ENCODE results near the gene ASTN2.

The ASTN2 gene

DNA sequence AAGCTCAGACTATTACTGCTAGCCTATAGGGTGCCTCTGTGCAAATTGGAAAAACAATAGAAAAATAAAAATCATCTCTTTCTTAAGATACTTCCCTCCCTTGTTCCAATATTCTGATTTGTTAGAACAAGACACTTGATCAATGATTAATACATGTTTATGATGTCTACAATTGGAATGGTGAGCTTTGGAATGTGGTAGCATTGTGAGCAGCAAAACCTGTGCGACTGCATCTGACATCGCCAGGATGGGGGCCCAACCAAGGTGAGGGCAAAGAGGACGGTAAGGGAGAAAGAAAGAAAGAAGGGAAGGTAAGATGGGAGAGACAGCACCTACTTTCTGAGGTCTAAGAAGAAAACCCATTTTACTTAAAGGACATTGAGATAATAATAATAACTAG is 910.8 kb downstream of the ASTN2 start:
- no peaks in the 10 kb centered on the region for H3K27me3 ChIP-seq (replicated peaks; ENCODE audit: insufficient read depth, low read length)
- H3K27ac ChIP-seq (ENCODE audit: low read length) = no peak overlapping the region
- H3K9me3 ChIP-seq (replicated peaks; ENCODE audit: insufficient read depth, low read length) = no peaks in the 10 kb centered on the region
- H2AFZ ChIP-seq (ENCODE audit: low read length) = no peak overlapping the region
- H3K79me2 ChIP-seq (ENCODE audit: low read length) = no peaks in the 10 kb centered on the region
- no peak for DNase-seq
- no peaks in the 10 kb centered on the region for H3K36me3 ChIP-seq (replicated peaks; ENCODE audit: insufficient read depth, low read length)
- H3K9ac ChIP-seq (ENCODE audit: low read length) = no peak overlapping the region
- no peak overlapping the region for H3K4me3 ChIP-seq (ENCODE audit: low read length)
- H4K20me1 ChIP-seq (ENCODE audit: insufficient read depth, low read length) = no peaks in the 10 kb centered on the region
- no peaks in the 10 kb centered on the region for H3K9me2 ChIP-seq (replicated peaks; ENCODE audit: insufficient read depth, low read length)
- TF ChIP-seq, protein P1, sequence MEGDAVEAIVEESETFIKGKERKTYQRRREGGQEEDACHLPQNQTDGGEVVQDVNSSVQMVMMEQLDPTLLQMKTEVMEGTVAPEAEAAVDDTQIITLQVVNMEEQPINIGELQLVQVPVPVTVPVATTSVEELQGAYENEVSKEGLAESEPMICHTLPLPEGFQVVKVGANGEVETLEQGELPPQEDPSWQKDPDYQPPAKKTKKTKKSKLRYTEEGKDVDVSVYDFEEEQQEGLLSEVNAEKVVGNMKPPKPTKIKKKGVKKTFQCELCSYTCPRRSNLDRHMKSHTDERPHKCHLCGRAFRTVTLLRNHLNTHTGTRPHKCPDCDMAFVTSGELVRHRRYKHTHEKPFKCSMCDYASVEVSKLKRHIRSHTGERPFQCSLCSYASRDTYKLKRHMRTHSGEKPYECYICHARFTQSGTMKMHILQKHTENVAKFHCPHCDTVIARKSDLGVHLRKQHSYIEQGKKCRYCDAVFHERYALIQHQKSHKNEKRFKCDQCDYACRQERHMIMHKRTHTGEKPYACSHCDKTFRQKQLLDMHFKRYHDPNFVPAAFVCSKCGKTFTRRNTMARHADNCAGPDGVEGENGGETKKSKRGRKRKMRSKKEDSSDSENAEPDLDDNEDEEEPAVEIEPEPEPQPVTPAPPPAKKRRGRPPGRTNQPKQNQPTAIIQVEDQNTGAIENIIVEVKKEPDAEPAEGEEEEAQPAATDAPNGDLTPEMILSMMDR (IDR thresholded peaks at IDR 0.05; ENCODE audit: low read length) = no peak
- TF ChIP-seq EZH2phosphoT487 (IDR thresholded peaks at IDR 0.05; ENCODE audit: low read length) (no peak), EZH2 (optimal IDR thresholded peaks at IDR 0.05; ENCODE audit: low read depth, low read length) (no peak)
- H3K4me2 ChIP-seq (ENCODE audit: low read depth, low read length) = no peak overlapping the region
- no peaks in the 10 kb centered on the region for H3K4me1 ChIP-seq (ENCODE audit: low read length)
- no peaks in the 10 kb centered on the region for H3F3A ChIP-seq (ENCODE audit: insufficient read depth, low read length)

GRCh38 chr9:116502746-116503145 is 912.1 kb downstream of the ASTN2 start:
- Histone ChIP-seq H2AFZ (ENCODE audit: low read length) (no peak overlapping the region), H3K9ac (ENCODE audit: low read length) (no peak overlapping the region), H3F3A (ENCODE audit: insufficient read depth, low read length) (no peaks in the 10 kb centered on the region), H3K27me3 (replicated peaks; ENCODE audit: insufficient read depth, low read length) (no peaks in the 10 kb centered on the region), H3K36me3 (replicated peaks; ENCODE audit: insufficient read depth, low read length) (no peaks in the 10 kb centered on the region), H4K20me1 (ENCODE audit: insufficient read depth, low read length) (no peaks in the 10 kb centered on the region), H3K9me3 (replicated peaks; ENCODE audit: insufficient read depth, low read length) (no peaks in the 10 kb centered on the region), H3K4me3 (ENCODE audit: low read length) (no peak overlapping the region), H3K79me2 (ENCODE audit: low read length) (no peaks in the 10 kb centered on the region), H3K9me2 (replicated peaks; ENCODE audit: insufficient read depth, low read length) (no peaks in the 10 kb centered on the region), H3K27ac (ENCODE audit: low read length) (no peak overlapping the region), H3K4me1 (ENCODE audit: low read length) (no peaks in the 10 kb centered on the region), H3K4me2 (ENCODE audit: low read depth, low read length) (no peak overlapping the region)
- TF ChIP-seq EZH2 (optimal IDR thresholded peaks at IDR 0.05; ENCODE audit: low read depth, low read length) = no peak
- TF ChIP-seq, protein P1 (IDR thresholded peaks at IDR 0.05; ENCODE audit: low read length) = no peak
- no peak for TF ChIP-seq EZH2phosphoT487 (IDR thresholded peaks at IDR 0.05; ENCODE audit: low read length)
- no peak for DNase-seq

DNA sequence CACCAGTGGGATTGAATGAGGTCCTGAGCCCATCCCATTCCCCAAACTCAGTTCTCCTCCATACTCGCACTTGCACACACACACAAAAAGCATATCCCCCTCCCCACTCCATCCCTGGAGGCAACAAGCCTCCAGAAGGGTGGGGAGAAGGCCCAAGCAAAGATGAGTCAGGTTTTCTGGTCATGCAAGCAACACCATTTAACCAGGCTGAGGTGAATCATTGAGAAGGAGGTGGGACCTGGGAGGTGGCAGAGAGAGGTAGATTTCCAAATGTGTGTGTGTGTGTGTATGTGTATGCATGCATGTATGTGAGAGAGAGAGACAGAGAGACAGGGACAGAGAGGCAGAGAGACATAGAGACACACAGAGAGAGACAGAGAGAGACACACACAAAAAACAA is 913.0 kb downstream of the ASTN2 start:
- Histone ChIP-seq H3K4me3 (ENCODE audit: low read length) (no peak overlapping the region), H3K9me2 (replicated peaks; ENCODE audit: insufficient read depth, low read length) (no peaks in the 10 kb centered on the region), H4K20me1 (ENCODE audit: insufficient read depth, low read length) (no peaks in the 10 kb centered on the region), H3K27ac (ENCODE audit: low read length) (no peak overlapping the region), H3K79me2 (ENCODE audit: low read length) (no peaks in the 10 kb centered on the region), H2AFZ (ENCODE audit: low read length) (no peak overlapping the region), H3F3A (ENCODE audit: insufficient read depth, low read length) (no peaks in the 10 kb centered on the region), H3K4me2 (ENCODE audit: low read depth, low read length) (no peak overlapping the region), H3K9me3 (replicated peaks; ENCODE audit: insufficient read depth, low read length) (no peaks in the 10 kb centered on the region), H3K9ac (ENCODE audit: low read length) (no peak overlapping the region), H3K27me3 (replicated peaks; ENCODE audit: insufficient read depth, low read length) (no peaks in the 10 kb centered on the region), H3K36me3 (replicated peaks; ENCODE audit: insufficient read depth, low read length) (no peaks in the 10 kb centered on the region), H3K4me1 (ENCODE audit: low read length) (no peaks in the 10 kb centered on the region)
- TF ChIP-seq, protein P1 (IDR thresholded peaks at IDR 0.05; ENCODE audit: low read length) = no peak
- no peak for TF ChIP-seq EZH2phosphoT487 (IDR thresholded peaks at IDR 0.05; ENCODE audit: low read length)
- no peak for TF ChIP-seq EZH2 (optimal IDR thresholded peaks at IDR 0.05; ENCODE audit: low read depth, low read length)
- DNase-seq = no peak

Measured in MM.1S (cell line).